GM18858 (cell line): ENCODE results near the gene BTBD2.
"Not testable (repeated sequence)": the region's sequence is repeated elsewhere in the genome, so short reads cannot be mapped to it uniquely, and the experiment has no call there.

ENCODE experiments used
- ATAC-seq: cut with Tn5 transposase; IDR thresholded peaks from one replicate; pipeline ENCODE4 v1.9.1; 2021; ENCODE audit not compliant: unreplicated experiment

BTBD2 gene

DNA sequence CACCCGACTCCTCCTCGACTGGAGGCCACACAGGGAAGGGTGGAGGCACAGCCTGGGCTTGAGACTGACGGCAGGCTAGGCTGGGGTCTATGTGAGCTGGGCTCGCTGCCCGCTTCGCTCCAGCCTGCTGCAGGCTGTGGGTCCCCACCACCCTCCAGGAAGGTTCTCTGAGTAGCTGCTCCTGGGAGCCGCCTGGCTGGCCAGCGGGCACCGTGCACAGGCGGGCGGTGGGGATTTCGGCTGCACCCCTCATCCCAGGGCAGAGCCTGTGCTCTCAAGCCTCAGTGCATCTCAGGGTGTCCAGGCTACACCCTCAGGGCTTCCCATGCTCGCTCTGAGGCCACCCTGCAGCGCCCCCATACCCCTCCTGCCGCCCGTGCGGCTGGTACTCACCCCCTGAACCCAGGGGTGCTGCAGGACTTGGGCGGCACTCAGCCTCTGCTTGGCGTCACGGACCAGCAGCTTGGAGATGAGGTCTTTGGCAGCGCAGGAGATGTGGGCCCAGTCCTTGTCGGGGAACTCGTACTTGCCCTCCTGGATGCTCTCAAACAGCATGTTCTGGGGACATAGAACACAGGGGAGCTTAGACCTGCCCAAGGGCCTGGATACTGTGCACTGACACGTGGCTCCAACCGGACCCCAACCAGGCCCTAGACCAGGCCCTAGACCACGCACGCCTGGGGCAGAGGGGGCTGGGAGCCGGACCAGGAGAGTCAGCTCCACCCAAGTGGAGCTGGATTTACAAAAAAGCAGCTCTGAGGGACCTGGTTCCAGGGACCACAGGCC is 25.3 kb upstream of the BTBD2 start:
- ATAC-seq: no peak

DNA sequence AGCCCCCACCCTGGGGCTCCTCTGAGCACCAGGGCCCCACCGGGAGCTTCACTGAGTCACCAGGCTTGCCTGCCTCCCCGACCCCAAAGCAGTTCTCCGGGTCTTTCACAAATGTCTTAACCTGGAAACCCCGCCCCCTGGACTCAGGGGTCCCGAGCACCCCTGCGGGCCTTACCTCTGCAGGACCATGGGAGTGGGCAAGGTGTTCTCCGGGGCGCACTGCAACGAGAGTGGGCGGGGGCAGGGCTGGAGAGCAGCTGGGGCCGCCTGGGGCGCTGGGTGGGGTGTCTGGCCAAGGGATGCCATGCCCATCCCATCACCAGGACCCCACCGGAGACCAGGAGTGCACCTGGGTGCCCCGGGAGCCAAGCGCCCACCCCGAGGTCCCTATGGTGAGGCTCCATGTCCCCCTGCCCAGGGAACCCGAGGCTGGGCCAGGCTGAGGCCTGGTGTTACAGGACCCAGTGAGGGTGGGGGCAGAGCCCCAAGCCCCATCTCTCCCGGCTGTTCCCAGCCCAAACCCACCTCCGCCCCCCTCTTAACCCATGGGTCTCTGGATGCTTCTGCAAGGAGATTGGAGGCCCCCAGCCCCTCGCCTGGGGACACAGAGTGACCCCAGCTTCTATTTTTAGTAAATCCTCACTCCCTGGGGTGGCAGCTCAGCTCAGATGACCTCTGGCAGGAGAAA is 24.6 kb upstream of the BTBD2 start:
- ATAC-seq: no peak

DNA sequence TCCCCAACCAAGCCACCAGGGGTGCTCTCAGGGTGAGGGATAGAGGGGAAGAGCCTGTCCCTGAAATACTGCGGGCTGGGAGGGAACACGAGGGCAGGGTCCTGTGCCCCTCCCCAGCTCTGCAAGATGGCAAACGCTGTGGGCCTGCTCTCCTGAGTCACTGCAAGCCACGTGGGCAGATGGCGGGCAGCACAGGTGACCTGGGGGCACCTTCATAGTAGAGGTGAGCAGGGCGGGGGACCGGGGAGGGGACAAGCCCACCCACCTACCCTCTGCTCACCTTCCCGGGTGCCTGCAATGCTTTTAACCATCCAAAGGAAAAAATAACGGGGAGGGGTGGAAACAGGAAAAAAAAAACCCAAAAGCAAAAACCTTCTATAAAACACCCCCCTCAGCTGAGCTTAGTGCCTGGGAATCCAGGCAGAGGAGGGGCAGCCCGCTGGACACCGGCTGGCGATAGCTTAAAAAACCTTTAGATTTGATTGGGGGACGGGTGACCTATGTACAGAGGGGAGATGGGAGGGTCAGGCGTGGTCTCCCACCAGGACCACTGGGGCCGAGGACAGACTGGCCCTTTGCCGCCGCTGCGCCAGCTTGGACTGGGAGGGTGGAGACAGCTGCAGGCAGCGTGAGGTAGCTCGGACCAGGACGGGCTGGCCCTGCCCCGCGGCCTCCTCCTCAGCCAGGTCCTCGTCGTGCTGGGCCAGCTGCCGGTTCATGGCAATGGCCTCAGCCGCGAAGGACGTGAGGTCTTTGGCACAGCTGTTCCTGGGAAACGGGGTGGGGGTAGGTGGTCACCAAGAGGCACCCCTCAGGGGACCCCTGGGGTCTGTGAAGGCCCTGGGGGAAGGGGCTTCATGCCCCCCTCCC is 23.8 kb upstream of the BTBD2 start:
- no peak for ATAC-seq

DNA sequence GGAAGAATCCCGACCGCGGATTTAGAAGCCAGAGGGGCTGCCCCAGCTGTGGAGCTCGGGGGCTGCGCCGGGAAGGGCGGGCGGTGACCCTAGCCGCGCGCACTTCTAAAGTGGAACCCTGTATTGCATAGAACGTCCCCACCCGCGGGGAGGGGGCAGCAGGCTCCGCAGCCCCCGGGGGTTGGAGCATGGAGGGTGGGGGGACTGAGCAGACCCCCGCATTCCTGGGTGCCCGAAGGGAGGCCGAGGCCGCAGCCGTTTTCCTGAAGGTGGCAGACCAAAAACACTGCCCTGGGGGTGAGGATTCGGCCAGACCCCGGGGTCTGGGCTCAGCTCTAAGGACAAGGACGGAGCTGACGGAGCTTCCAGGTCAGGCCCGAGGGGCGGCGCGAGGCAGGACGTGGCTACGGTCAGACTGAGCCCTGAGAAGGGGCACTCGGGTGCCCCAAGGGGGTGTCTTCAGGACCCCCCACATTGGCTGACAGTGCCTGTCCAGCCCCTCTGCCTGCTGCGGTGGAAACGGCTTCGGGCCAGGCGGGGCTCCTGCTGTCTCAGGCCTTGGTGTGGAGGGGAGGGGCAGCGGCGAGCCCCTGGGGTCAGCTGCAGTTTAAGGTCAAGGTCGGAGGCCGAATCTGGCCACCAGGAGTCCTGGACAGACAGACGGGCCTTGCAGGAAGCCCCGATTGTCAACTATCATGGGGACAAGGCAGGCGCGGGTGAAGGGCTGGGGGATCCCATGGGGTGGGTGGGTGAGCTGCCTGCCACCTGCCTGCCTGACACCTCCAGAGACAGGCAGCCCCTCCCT is 23.0 kb upstream of the BTBD2 start:
- ATAC-seq: no peak

DNA sequence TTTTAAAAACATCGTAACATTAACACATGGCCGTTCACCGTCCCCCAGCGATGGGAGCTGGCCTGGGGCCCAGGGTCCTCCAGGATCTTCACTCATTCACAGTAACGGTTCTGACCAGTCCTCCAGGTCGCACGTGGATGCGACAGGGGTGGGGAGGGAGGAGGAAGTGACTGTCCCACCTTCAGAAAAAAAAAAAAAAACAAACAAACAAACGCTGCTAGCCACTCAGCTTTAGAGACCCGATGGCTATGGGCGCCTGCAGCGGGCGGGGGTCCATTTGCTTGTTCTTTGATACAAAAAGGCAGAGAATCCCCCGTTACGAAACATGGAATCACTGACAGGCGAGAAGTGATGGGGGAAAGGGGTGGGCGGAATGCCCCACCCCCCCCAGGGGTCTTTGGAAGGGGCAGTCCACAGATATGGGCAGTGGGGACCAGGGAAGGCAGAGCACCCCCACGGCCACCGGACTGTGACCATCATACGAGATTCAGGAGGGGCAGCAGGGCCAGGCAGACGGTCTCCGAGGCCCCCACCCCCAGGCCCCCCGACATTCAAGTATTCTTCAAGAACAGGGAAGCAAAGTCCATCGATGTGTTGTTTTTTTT is 22.2 kb upstream of the BTBD2 start:
- ATAC-seq: no peak

DNA sequence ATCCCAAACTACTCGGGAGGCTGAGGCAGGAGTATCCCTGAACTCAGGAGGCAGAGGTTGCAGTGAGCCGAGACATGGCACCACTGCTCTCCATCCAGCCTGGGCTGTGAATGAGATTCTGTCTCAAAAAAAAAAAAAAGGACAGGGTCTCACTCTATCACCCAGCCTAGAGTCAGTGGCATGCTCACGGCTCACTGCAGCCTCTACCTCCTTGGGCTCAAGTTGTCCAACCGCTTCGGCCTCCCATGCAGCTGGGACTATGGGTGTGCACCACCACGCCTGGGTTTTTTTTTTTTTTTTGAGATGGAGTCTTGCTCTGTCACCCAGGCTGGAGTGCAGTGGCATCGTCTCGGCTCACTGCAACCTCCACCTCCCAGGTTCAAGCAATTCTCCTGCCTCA is 20.9 kb upstream of the BTBD2 start:
- no peak for ATAC-seq

DNA sequence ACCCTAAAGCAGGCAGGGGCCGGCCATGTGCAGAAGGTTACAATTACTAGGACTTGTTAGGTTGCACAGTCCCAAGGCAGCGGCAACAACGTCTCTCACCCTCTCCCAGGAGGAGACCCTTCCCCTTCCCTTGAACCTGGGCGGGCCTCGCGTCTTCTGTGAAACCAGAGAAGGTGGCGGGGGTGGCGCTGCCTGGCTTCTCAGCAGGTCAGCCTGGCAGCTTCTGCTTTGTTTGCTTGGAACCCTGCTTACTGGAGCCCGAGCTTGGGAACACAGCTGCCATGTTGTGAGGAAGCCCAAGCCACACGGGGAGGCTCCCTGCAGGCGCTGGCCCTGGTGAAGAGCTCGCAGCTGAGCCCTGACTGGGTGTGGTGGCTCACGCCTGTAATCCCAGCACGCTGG is 20.1 kb upstream of the BTBD2 start:
- ATAC-seq: no peak

DNA sequence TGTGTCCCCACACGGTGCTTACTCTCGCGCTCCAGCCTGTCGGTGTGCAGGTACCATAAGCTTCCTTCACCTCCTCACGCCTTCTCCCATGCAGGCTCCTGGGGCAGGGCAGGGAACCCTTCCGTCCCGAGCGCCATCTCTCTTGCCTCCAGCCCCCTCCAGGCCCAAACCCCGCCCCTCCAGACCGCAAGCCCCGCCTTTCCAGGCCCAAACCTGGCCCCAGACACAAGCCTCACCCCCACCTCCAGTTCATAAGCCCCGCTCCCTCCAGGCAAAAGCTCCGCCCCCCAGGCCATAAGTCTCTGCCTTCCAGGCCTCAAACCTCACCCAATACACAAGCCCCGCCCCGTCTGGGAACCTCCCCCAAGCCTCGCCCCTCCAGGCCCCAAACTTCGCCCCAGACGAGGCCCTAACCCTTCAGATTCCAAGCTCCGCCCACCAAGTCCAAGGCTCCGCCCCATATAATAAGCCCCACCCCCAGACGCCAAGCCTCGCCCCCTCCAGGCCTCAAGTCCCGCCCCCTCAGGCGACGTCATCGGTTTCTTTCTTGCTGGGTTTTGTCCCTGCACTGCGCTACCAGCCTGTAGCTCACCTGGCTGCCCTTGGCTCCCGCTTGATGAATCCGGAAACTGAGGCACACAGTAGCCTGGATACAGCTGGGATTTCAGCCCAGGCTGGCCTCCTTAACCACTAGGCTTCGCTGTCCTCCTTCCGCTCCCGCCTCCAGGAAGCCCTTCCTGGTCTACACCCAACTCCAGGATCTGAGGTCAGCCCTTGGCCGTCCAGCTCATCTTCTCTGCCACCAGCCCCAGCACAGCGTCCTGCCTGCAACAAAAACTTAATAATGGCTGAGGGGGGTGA is 19.4 kb upstream of the BTBD2 start:
- no peak for ATAC-seq

DNA sequence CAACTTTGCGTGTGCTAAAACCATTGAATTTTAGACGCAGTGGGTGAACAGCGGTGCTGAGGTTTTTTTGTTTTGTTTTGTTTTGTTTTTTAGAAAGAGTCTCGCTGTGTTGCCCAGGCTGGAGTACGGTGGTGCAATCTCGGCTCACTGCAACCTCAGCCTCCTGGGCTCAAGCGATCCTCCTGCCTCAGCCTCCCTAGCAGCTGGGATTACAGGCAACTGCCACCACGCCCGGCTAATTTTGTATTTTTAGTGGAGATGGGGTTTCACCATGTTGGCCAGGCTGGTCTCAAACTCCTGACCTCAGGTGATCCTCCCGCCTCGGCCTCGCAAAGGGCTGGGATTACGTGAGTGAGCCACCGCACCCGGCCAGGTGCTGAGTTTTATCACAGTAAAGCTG is 18.7 kb upstream of the BTBD2 start:
- ATAC-seq: not testable (repeated sequence)

DNA sequence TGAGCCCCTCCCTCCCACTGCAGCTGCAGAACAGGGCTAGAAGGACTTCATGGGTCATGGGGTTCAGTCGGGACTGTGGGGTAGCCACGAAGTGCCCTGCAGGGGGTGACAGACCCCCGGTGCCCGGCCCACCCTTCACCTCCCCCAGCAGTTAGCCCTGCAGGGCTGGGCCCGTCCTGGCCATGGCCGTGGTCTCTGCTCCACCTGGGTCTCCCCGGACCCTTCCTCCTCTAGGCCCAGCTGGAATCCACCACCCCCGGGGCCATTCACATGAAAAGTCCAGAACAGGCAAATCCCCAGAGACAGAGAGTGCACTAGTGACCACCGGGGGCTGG is 18.3 kb upstream of the BTBD2 start:
- no peak for ATAC-seq

DNA sequence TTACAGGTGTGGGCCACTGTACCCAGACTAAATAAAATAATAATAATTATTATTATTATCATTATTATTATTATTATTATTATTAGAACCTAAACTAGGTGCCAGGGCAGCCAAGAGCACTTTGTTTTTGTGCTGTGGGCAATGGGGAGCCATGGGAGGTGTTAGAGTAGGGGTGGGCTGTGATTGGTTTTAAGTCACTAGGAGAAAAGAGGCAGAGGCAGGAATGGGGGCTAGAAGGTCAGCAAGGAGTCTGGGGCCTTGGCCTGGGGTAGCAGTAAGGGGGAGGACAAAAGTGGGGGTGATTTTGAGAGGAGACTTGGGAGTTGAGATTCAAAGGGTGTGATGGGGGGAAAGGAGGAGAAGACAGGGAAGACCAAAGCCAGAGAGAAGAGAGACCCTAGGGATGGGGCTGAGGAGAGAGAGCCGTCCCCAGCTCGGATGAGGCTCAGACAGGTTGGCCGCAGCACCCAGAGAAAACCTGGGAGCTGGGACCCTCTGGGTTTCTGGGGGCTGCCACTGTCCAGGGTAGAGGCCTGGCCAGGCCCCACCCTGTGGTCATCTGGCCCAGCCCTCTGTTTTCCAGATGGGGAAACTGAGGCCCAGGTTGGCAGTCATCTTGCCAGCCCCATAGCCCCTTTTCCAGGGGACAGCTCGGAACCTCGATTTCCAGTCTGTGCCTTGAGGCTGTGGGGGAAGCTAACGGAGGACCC is 17.8 kb upstream of the BTBD2 start:
- ATAC-seq: no peak

DNA sequence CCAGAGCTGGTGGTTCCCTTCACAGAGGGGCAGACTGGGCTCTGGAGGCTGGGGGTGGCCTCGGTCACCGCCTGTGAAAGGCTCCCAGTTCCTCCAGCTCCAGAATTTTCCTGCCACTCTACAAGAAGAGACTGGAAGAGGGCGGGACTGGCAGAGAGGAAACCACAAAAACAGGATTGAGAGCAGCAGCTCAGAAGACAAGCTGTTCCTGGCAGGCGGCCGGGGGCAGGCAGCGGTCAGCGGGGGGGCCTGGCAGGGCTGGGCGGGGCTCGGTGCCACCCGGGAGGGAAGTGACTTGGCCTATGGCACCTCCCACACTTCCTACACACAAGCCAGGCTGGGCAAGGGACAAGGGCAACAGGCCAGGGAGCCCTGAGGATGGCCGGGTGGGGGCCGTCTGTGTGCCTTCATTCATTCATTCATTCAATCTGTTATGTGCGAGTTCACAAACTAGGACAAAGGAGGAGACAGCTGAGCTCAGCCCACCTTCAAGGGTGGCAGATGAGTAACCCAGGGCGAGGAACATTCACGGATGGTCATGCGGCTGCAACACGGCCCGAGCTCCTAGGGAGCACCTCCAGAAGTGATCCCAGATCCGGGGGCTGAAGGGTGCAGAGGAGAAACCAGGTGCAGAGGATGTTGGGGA is 16.9 kb upstream of the BTBD2 start:
- ATAC-seq: no peak

DNA sequence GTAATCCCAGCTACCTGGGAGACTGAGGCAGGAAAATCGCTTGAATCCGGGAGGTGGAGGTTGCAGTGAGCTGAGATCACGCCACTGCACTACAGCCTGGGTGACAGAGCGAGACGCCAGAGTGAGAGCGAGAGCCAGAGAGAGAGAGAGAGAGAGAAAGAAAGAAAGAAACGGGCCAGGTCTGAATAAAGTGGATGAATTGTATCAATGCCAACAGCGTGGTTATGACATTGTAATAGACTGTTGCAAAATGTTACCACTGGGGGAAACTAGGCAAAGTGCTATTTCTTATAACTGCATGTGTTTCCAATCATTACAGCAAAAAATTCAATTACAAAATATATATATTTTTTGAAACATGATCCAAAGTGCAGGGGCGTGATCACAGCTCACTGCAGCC is 11.8 kb upstream of the BTBD2 start:
- no peak for ATAC-seq

DNA sequence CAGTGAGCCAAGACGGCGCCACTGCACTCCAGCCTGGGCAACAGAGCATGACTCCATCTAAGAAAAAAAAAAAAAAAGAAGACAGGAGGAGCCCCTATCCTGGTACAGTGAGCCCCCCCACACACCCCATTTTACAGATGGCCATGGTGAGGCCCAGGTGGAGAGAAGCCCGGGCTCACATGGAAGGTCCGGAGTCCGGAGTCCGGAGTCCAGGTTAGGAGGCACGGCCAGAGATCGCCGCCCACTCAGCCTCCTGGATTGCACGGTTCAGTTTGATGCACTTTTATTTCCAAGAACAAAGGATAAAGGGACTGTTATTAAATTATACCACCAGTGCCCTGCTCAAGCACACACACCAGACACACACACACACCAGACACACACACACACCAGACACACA is 11.3 kb upstream of the BTBD2 start:
- ATAC-seq: no peak

DNA sequence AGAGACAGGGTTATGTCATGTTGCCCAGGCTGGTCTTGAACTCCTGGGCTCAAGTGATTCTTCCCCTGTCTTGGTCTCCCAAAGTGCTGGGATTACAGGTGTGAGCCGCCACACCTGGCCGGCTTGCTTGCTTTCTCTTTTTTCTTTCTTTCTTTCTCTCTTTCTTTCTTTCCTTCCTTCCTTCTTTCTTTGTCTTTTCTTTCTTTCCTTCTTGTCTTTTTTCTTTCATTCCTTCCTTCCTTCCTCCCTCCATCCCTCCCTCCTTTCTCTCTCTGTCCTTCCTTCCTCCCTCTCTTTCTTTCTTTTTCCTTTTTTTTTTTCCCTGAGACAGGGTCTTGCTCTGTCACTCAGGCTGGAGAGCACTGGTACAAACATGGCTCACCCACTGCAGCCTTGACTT is 6.8 kb upstream of the BTBD2 start:
- ATAC-seq: no peak

DNA sequence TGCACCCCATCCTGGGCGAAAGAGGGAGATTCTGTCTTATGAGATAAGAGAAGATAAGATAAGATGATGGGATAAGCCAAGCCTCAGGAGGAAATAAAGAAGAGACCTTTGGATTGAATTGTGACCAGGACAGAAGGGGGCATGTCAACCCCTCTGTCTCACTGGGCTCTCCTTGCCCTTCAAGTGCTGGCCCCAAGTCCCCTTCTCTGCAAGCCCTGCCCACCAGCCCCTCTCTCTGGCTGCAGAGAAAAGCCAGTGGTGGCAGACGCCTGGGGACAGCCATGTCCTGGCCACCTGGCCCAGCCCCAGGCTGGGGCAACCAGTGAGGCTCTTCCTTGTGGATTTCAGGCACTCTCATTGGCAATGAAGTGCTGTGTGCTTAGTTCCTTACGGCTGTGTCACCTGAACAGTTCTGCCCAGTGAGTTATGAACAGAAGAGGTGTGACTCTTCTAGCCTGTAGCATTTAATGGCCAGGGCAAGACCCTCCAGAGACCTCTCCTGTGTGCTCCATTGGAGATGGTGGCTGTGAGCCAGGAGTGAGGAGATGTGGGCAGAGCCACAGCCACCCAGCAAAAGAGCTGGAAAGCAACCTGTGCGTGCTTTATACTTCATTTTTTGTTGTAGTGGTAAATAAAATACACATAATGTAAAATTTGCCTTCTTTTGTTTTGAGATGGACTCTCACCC is 6.1 kb upstream of the BTBD2 start:
- ATAC-seq: no peak

DNA sequence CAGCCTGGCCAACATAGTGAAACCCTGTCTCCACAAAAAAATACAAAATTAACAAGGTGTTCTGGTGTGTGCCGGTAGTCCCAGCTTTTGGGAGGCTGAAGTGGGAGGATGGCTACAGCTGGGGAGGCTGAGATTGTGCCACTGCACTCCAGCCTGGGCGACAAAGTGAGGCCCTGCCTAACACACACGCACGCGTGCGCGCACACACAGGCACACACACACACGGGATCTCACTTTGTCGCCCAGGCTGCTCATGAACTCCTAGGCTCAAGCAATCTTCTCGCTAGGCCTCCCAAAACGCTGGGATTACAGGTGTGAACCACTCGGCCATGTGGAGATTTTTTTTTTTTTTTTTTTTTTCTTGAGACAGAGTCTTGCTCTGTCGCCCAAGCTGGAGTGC is 3.2 kb upstream of the BTBD2 start:
- ATAC-seq: no peak
